ENCODE measurements around the gene RBP3.

DNA sequence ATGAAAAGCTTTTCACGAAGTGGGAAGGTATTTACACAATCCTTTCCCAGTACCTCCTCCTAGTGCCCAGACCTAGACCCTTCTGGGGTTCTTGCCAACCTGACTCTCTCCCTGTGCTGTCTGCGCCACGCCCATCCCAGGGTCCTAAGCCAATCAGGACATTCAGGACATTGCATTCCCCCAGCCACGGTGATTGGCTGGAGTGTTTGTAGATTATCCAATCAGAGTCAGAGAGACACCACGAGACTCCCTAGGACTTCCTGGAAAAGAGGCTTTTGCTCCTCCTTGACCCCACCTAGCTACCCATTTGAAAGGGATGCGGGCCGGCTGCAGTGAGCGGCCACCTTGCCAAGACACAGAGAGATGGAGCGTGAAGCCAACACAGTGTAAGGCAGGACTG, 29.5 kb upstream of the RBP3 start:
- TF ChIP-seq CTCF (optimal IDR thresholded peaks at IDR 0.05 in 1 of 3, IDR thresholded peaks at IDR 0.05 in 1 of 3, conservative IDR thresholded peaks at IDR 0.05 in 1 of 3; ENCODE audit: extremely low read depth in 1 of 3, insufficient read depth in 2 of 3, low read length in 3 of 3) (no peak), EZH2 (IDR thresholded peaks at IDR 0.05; ENCODE audit: low read length) (no peak)

Measured in keratinocyte (primary cell).